Measurements from ENCODE around the gene TLCD2. TPM values are rescaled to one million over a fixed set of nuclear protein-coding genes. Genes with fewer than 3 reads are reported as not detected.

Gene TLCD2
- total and polyA plus RNA-seq, 4 donors = 1.2 to 7.3 (median 3.4) TPM

- no peak for TF ChIP-seq ZBTB33 (IDR thresholded peaks at IDR 0.05)
These were observed 25.6 kb downstream of the TLCD2 start, which contains the start of gene PRPF8 (continued) for GRCh38 chr17:1684378-1685189.

DNA sequence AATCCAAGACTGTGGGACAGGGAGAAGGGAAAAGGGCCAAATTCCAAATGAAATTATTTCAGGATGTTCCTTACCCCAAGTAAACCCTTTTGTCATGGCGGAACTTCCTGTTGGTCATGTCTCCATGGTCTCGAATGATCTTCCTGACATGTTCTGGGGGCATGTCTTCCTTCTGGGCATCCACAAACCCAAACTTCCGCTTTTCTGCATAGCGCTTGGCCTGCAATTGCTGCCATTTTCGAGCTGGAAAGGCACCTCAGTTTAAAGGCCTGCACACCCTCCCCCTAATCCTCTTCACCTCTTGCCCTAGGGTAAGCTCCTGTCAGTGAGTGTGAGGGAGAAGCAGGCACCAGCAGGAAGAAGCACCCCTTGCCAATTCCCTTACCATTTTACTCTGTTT lies 26.7 kb downstream of the TLCD2 start:
- peaks cover 12 to 44% (median 42%) of the 10 kb centered on the region in 4 donors for H3K36me3 ChIP-seq (ENCODE audit: control insufficient read depth in 4 of 4, insufficient read depth in 3 of 4, low read depth in 1 of 4, low read length in 3 of 4)
- H3K27ac ChIP-seq (ENCODE audit: low read depth in 1 of 2, low read length in 2 of 2) = no peak overlapping the region
- no peak overlapping the region for H3K9ac ChIP-seq (ENCODE audit: low read depth in 1 of 2, low read length in 2 of 2)
- peaks cover 4 to 16% (median 10%) of the 10 kb centered on the region in 4 donors for H3K4me1 ChIP-seq (ENCODE audit: control insufficient read depth in 4 of 4, insufficient read depth in 4 of 4, low read length in 3 of 4)
- peak overlapping the region in 2 of 3 donors; percentile 86 to 96 for H3K4me3 ChIP-seq (ENCODE audit: low read depth in 1 of 3, low read length in 3 of 3)
- TF ChIP-seq RXRA (IDR thresholded peaks at IDR 0.05) = no peak
- no peak for TF ChIP-seq RAD21 (IDR thresholded peaks at IDR 0.05)
- TF ChIP-seq YY1 (IDR thresholded peaks at IDR 0.05) = no peak
- TF ChIP-seq, protein P1, sequence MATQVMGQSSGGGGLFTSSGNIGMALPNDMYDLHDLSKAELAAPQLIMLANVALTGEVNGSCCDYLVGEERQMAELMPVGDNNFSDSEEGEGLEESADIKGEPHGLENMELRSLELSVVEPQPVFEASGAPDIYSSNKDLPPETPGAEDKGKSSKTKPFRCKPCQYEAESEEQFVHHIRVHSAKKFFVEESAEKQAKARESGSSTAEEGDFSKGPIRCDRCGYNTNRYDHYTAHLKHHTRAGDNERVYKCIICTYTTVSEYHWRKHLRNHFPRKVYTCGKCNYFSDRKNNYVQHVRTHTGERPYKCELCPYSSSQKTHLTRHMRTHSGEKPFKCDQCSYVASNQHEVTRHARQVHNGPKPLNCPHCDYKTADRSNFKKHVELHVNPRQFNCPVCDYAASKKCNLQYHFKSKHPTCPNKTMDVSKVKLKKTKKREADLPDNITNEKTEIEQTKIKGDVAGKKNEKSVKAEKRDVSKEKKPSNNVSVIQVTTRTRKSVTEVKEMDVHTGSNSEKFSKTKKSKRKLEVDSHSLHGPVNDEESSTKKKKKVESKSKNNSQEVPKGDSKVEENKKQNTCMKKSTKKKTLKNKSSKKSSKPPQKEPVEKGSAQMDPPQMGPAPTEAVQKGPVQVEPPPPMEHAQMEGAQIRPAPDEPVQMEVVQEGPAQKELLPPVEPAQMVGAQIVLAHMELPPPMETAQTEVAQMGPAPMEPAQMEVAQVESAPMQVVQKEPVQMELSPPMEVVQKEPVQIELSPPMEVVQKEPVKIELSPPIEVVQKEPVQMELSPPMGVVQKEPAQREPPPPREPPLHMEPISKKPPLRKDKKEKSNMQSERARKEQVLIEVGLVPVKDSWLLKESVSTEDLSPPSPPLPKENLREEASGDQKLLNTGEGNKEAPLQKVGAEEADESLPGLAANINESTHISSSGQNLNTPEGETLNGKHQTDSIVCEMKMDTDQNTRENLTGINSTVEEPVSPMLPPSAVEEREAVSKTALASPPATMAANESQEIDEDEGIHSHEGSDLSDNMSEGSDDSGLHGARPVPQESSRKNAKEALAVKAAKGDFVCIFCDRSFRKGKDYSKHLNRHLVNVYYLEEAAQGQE (IDR thresholded peaks at IDR 0.05) = no peak
- TF ChIP-seq GABPA (IDR thresholded peaks at IDR 0.05 in 1 of 2, conservative IDR thresholded peaks at IDR 0.05 in 1 of 2) = no peak
- no peak for TF ChIP-seq HNF4G (IDR thresholded peaks at IDR 0.05)
- TF ChIP-seq, protein P2, sequence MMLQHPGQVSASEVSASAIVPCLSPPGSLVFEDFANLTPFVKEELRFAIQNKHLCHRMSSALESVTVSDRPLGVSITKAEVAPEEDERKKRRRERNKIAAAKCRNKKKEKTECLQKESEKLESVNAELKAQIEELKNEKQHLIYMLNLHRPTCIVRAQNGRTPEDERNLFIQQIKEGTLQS (IDR thresholded peaks at IDR 0.05) = no peak
- TF ChIP-seq CTCF (IDR thresholded peaks at IDR 0.05; ENCODE audit: low read depth, low read length, missing input control) = no peak
- no peak for TF ChIP-seq NR2F2 (IDR thresholded peaks at IDR 0.05)
- no peak for TF ChIP-seq SP1 (IDR thresholded peaks at IDR 0.05)
- TF ChIP-seq MAX (IDR thresholded peaks at IDR 0.05) = no peak
- TF ChIP-seq EGR1 (IDR thresholded peaks at IDR 0.05; ENCODE audit: low read depth in 2 of 2) = no peak
- TF ChIP-seq TAF1 (conservative IDR thresholded peaks at IDR 0.05) = no peak
- no peak for TF ChIP-seq FOXA1 (IDR thresholded peaks at IDR 0.05)
- TF ChIP-seq JUND (IDR thresholded peaks at IDR 0.05) = no peak
- no peak for TF ChIP-seq ZBTB33 (IDR thresholded peaks at IDR 0.05)
- no peak for TF ChIP-seq FOXA2 (IDR thresholded peaks at IDR 0.05)
- 75% methylated on average over 5 of the region's 5 CpGs for WGBS
- no peaks in the 10 kb centered on the region for H3K9me3 ChIP-seq (ENCODE audit: control insufficient read depth in 4 of 4, low read length in 3 of 4)
- no peak for DNase-seq (ENCODE audit: low spot score)
- H3K27me3 ChIP-seq (ENCODE audit: control insufficient read depth in 4 of 4, insufficient read depth in 4 of 4, low read length in 3 of 4) = no peaks in the 10 kb centered on the region

Data from liver (tissue), 9 donors.